NOMO-1 treated with DMSO at 0.1 percent for 48 hours (cell line): Measurements from ENCODE around the gene CYB561A3.

Source experiments
- DNase-seq: peaks from one replicate; lab custom pipeline; 2025; ENCODE audit not compliant: unreplicated experiment; lab: John Stamatoyannopoulos, UW

The CYB561A3 gene

GRCh38 chr11:61329871-61330270 is 31.8 kb downstream of the CYB561A3 start:
- DNase-seq = no peak

GRCh38 chr11:61328351-61328750 is 33.3 kb downstream of the CYB561A3 start:
- DNase-seq = no peak

DNA sequence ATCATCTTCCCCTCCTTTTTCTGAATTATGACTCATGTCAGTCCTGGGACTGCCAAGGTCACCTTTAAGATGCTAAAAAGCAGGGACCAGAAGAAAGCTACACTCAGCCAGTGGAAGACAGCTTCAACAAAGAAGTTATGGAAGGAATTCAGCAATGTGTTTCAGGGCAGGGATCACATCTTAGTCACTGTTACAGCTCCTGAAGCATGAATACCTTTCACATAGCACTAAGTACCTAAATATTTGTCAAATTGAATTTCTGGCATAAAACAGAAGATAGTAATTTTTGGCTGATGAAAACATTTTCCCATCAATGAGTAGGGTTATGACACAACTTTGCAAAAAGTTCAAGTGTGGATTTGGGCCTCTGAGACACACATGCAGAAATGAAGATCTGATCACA is 34.0 kb downstream of the CYB561A3 start:
- DNase-seq = no peak

DNA sequence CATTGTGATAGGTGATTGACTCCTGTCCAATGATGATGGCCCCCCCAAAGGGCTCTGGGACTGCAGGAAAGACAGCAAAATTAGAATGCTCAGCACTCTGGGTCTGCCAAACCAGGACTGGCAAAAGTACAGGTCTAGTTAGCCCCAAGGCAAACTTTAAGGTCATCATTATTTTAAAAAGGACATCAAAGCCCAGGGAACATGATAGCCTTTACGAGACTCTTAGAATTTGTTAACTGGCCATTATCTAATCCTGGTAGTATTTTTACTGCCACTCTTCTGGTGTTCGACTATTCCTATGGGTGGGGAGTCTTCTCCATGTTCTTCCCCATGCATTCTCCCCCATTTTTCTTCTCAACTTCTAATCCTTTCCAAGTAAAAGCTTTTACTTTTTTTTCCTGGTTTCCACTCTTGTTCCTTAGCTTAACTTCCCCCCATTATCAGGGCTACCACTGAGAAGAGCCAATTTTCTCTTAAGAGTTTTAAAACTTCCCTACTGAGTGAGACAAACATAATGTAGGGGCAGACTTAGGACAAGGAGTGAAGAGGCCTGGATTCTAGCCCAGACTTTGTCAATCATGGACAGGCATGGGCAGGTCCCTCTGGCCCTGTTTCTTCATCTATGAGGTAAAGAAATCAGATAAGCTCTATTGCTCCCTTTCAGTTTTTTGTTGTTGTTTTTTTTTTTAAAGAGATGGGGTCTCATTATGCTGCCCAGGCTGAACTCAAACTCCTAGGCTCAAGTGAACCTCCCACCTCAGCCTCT is 35.9 kb downstream of the CYB561A3 start:
- no peak for DNase-seq

DNA sequence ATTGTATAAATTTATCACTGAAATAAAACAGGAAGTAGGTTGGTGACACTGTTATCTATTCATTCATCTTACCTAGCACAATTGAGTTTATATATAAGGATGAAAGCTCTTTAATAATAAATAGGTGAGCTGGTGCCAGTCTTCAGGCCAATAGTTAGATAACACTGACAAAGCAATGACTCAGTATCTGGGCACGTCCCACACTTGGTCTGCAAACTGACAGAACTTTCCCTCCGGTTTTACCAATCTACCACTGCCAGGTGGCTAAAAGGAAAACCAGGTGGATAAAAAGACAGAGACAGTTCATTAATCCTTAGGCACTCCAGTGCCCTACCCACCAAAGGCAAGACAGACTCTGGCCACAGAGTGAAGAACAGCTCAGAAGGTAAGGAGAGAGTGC is 46.4 kb downstream of the CYB561A3 start:
- no peak for DNase-seq

- no peak for DNase-seq
These were observed 50.9 kb downstream of the CYB561A3 start for GRCh38 chr11:61310749-61311148.

DNA sequence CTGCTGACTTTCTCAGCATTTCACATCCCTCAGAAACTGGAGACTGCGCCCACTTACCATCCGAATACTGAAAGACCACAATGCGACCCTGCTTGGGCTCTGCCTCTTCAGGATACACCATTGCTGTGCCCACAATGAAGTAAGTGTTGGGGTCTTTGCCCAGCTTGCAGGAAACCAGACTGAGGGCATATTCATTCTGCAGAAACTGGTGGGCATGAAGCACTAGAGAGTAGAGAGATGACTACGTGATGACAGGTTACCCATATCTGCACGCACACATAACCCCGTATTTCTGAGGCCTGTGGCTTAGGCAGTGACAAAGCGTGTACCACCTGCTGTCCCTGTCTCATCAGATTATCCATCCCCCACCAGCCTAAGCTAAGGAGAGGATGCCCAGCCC is 51.9 kb downstream of the CYB561A3 start:
- DNase-seq = no peak

GRCh38 chr11:61309141-61309540 is 52.5 kb downstream of the CYB561A3 start:
- DNase-seq = no peak

DNA sequence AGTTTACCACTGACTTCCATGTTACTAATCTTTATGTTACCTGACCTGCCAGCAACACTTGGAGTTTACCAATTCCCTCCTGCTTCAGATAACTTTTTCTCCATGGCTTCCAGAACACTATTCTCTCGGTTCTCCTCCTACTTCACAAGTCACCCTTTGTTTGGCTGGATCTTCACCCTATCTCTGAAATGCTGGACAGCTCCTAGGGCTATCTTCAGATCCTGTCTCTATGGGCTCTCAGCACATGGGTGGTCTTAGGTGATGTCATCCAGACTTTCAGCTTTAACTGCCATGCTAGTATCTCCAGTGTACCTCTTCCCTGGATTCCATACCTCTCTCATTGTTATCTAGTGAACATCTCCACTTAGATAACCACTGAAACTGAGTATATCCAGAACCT is 54.3 kb downstream of the CYB561A3 start:
- DNase-seq = no peak

DNA sequence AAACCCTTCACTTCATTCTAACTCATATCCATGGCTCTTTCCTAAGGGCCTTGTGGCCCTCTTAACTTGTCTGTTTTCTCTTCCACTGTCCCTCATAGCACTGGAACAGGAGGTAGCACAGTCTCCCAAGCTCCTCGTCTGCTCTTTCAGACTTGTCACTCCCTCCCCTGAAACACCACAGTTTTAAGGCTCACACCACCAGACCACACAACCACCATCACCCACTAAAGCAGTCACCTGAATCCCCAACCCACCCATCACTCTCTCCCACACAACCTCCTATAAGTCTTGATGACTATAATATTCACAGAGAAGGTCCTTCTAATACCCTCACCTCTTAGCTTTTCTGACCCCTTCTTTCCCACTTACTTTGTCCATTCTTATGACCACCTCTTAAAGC is 55.5 kb downstream of the CYB561A3 start:
- DNase-seq = no peak

- DNase-seq = no peak
These were observed 56.3 kb downstream of the CYB561A3 start for GRCh38 chr11:61305417-61305816.

DNA sequence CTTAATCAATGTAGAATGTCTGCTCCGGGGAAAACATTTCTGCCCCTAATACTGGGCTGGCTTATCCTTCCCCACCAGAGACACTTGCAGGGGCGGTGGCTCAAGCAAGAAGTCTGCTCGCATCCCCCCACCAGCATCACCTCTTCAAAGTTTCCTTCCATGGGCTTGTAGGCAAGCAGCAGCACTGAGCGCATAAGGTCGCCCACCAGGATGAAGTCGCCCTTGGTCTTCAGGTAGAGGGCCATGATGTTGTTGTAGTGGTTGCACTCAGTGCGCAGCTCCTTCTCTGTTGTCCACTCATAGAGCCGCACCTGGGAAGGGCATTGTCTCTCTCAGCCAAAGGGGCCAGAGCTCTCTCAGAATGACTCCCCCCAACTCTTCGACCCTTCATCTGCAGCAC is 58.0 kb downstream of the CYB561A3 start:
- DNase-seq = no peak

- DNase-seq = no peak
These were observed 59.1 kb downstream of the CYB561A3 start for GRCh38 chr11:61302550-61302949.
